ENCODE results near the gene LRRC31.

Gene LRRC31

GRCh38 chr3:169880576-169881250, 11.0 kb upstream of the LRRC31 start:
- Histone ChIP-seq H3K4me3 (ENCODE audit: low read length) (no peak overlapping the region), H3K79me2 (ENCODE audit: control insufficient read depth, low read length) (no peaks in the 10 kb centered on the region), H3K27me3 (ENCODE audit: control insufficient read depth, low read length) (no peaks in the 10 kb centered on the region), H3K36me3 (ENCODE audit: control insufficient read depth, low read length) (no peaks in the 10 kb centered on the region), H3K4me1 (ENCODE audit: control insufficient read depth, low read length) (peaks cover 22% of the 10 kb centered on the region), H3F3A (ENCODE audit: control insufficient read depth, insufficient read depth) (no peaks in the 10 kb centered on the region), H3K27ac (ENCODE audit: low read depth, low read length) (no peak overlapping the region), H3K9me3 (ENCODE audit: control insufficient read depth, insufficient read depth, low read length) (no peaks in the 10 kb centered on the region), H3K9me2 (replicated peaks; ENCODE audit: control insufficient read depth, low read length) (no peaks in the 10 kb centered on the region), H3K4me2 (ENCODE audit: low read length) (peak overlapping the region; percentile 33), H4K20me1 (ENCODE audit: control insufficient read depth, insufficient read depth, low read depth, low read length) (no peaks in the 10 kb centered on the region)
- no peak for TF ChIP-seq CTCF (IDR thresholded peaks at IDR 0.05; ENCODE audit: low read depth, low read length, poor library complexity, severe bottlenecking)
- no peak for TF ChIP-seq EZH2phosphoT487 (IDR thresholded peaks at IDR 0.05; ENCODE audit: borderline replicate concordance, low read length)

GRCh38 chr3:169879845-169880575, 10.3 kb upstream of the LRRC31 start:
- Histone ChIP-seq H3K27me3 (ENCODE audit: control insufficient read depth, low read length) (no peaks in the 10 kb centered on the region), H3K27ac (ENCODE audit: low read depth, low read length) (no peak overlapping the region), H3K79me2 (ENCODE audit: control insufficient read depth, low read length) (no peaks in the 10 kb centered on the region), H3F3A (ENCODE audit: control insufficient read depth, insufficient read depth) (no peaks in the 10 kb centered on the region), H3K4me2 (ENCODE audit: low read length) (no peak overlapping the region), H4K20me1 (ENCODE audit: control insufficient read depth, insufficient read depth, low read depth, low read length) (no peaks in the 10 kb centered on the region), H3K9me3 (ENCODE audit: control insufficient read depth, insufficient read depth, low read length) (no peaks in the 10 kb centered on the region), H3K4me1 (ENCODE audit: control insufficient read depth, low read length) (peaks cover 19% of the 10 kb centered on the region), H3K4me3 (ENCODE audit: low read length) (no peak overlapping the region), H3K9me2 (replicated peaks; ENCODE audit: control insufficient read depth, low read length) (no peaks in the 10 kb centered on the region), H3K36me3 (ENCODE audit: control insufficient read depth, low read length) (no peaks in the 10 kb centered on the region)
- TF ChIP-seq EZH2phosphoT487 (IDR thresholded peaks at IDR 0.05; ENCODE audit: borderline replicate concordance, low read length): no peak
- no peak for TF ChIP-seq CTCF (IDR thresholded peaks at IDR 0.05; ENCODE audit: low read depth, low read length, poor library complexity, severe bottlenecking)

GRCh38 chr3:169879013-169879557, 9.3 kb upstream of the LRRC31 start:
- no peaks in the 10 kb centered on the region for H3K9me3 ChIP-seq (ENCODE audit: control insufficient read depth, insufficient read depth, low read length)
- TF ChIP-seq EZH2phosphoT487 (IDR thresholded peaks at IDR 0.05; ENCODE audit: borderline replicate concordance, low read length) (no peak), CTCF (IDR thresholded peaks at IDR 0.05; ENCODE audit: low read depth, low read length, poor library complexity, severe bottlenecking) (no peak)
- peaks cover 19% of the 10 kb centered on the region for H3K4me1 ChIP-seq (ENCODE audit: control insufficient read depth, low read length)
- no peak overlapping the region for H3K4me3 ChIP-seq (ENCODE audit: low read length)
- no peaks in the 10 kb centered on the region for H3F3A ChIP-seq (ENCODE audit: control insufficient read depth, insufficient read depth)
- no peaks in the 10 kb centered on the region for H3K79me2 ChIP-seq (ENCODE audit: control insufficient read depth, low read length)
- H3K27ac ChIP-seq (ENCODE audit: low read depth, low read length): no peak overlapping the region
- no peaks in the 10 kb centered on the region for H4K20me1 ChIP-seq (ENCODE audit: control insufficient read depth, insufficient read depth, low read depth, low read length)
- no peaks in the 10 kb centered on the region for H3K27me3 ChIP-seq (ENCODE audit: control insufficient read depth, low read length)
- no peak overlapping the region for H3K4me2 ChIP-seq (ENCODE audit: low read length)
- H3K36me3 ChIP-seq (ENCODE audit: control insufficient read depth, low read length): no peaks in the 10 kb centered on the region
- H3K9me2 ChIP-seq (replicated peaks; ENCODE audit: control insufficient read depth, low read length): no peaks in the 10 kb centered on the region

Data from DOHH2 (cell line).